ENCODE measurements around the gene SPATA4. TPM values are rescaled to one million over a fixed set of nuclear protein-coding genes. Genes with fewer than 3 reads are reported as not detected.

The SPATA4 gene
- polyA plus RNA-seq, 1 donor from 2014 or later = not detected

- H3K4me1 Mint-ChIP-seq = no peaks in the 10 kb centered on the region
- no peaks in the 10 kb centered on the region for H3K9me3 Mint-ChIP-seq
- H3K27ac Mint-ChIP-seq = no peak overlapping the region
- H3K27me3 Mint-ChIP-seq = no peaks in the 10 kb centered on the region
- peaks cover 3% of the 10 kb centered on the region for H3K36me3 Mint-ChIP-seq
- H3K4me3 Mint-ChIP-seq = no peak overlapping the region
Observed at GRCh38 chr4:176153124-176153523, 42.3 kb downstream of the SPATA4 start.

GRCh38 chr4:176150704-176151103, 44.7 kb downstream of the SPATA4 start:
- H3K4me1 Mint-ChIP-seq = no peaks in the 10 kb centered on the region
- H3K36me3 Mint-ChIP-seq = no peaks in the 10 kb centered on the region
- H3K27ac Mint-ChIP-seq = no peak overlapping the region
- H3K27me3 Mint-ChIP-seq = no peaks in the 10 kb centered on the region
- H3K9me3 Mint-ChIP-seq = no peaks in the 10 kb centered on the region
- H3K4me3 Mint-ChIP-seq = no peak overlapping the region

GRCh38 chr4:176150356-176150682, 45.1 kb downstream of the SPATA4 start:
- Mint-ChIP-seq H3K36me3 (no peaks in the 10 kb centered on the region), H3K4me1 (no peaks in the 10 kb centered on the region), H3K27me3 (no peaks in the 10 kb centered on the region), H3K4me3 (no peak overlapping the region), H3K9me3 (no peaks in the 10 kb centered on the region), H3K27ac (no peak overlapping the region)

- no peaks in the 10 kb centered on the region for H3K4me1 Mint-ChIP-seq
- H3K27me3 Mint-ChIP-seq = no peaks in the 10 kb centered on the region
- H3K4me3 Mint-ChIP-seq = no peak overlapping the region
- no peak overlapping the region for H3K27ac Mint-ChIP-seq
- no peaks in the 10 kb centered on the region for H3K9me3 Mint-ChIP-seq
- no peaks in the 10 kb centered on the region for H3K36me3 Mint-ChIP-seq
Observed at GRCh38 chr4:176149680-176150355, 45.6 kb downstream of the SPATA4 start.

- Mint-ChIP-seq H3K4me3 (no peak overlapping the region), H3K27ac (no peak overlapping the region), H3K4me1 (no peaks in the 10 kb centered on the region), H3K36me3 (peaks cover 2% of the 10 kb centered on the region), H3K27me3 (no peaks in the 10 kb centered on the region), H3K9me3 (no peaks in the 10 kb centered on the region)
Observed at GRCh38 chr4:176142253-176142652, 53.1 kb downstream of the SPATA4 start.

GRCh38 chr4:176139518-176139917, 55.9 kb downstream of the SPATA4 start:
- Mint-ChIP-seq H3K9me3 (no peaks in the 10 kb centered on the region), H3K27ac (no peak overlapping the region), H3K27me3 (no peaks in the 10 kb centered on the region), H3K4me3 (no peak overlapping the region), H3K36me3 (peaks cover 2% of the 10 kb centered on the region), H3K4me1 (no peaks in the 10 kb centered on the region)

GRCh38 chr4:176137631-176138030, 57.8 kb downstream of the SPATA4 start:
- H3K4me1 Mint-ChIP-seq = no peaks in the 10 kb centered on the region
- no peak overlapping the region for H3K4me3 Mint-ChIP-seq
- no peaks in the 10 kb centered on the region for H3K27me3 Mint-ChIP-seq
- H3K9me3 Mint-ChIP-seq = no peaks in the 10 kb centered on the region
- H3K36me3 Mint-ChIP-seq = peaks cover 2% of the 10 kb centered on the region
- no peak overlapping the region for H3K27ac Mint-ChIP-seq

- H3K27ac Mint-ChIP-seq = no peak overlapping the region
- H3K9me3 Mint-ChIP-seq = no peaks in the 10 kb centered on the region
- no peaks in the 10 kb centered on the region for H3K27me3 Mint-ChIP-seq
- no peaks in the 10 kb centered on the region for H3K36me3 Mint-ChIP-seq
- H3K4me3 Mint-ChIP-seq = no peak overlapping the region
- no peaks in the 10 kb centered on the region for H3K4me1 Mint-ChIP-seq
Observed at GRCh38 chr4:176134670-176135069, 60.7 kb downstream of the SPATA4 start.

Other genes starting within 250 kb of the SPATA4 start
- 1.3 TPM for gene WDR17, start 129.7 kb downstream of the SPATA4 start, polyA plus RNA-seq
- gene ASB5, start 73.6 kb upstream of the SPATA4 start, polyA plus RNA-seq = not detected
- 53.5 TPM for gene SPCS3, start 124.4 kb upstream of the SPATA4 start, polyA plus RNA-seq

Measured in IgD-negative memory B cell (primary cell).